ENCODE measurements around the gene ACTL7A. TPM values are rescaled to one million over a fixed set of nuclear protein-coding genes. Genes with fewer than 3 reads are reported as not detected.

The ACTL7A gene
- total RNA-seq (2016; rRNA removed; fragmentation: Illumina TruSeq; extraction: Trizol): not detected in 2 replicates
- total RNA-seq (2016; cell fraction: cytosol; rRNA removed; fragmentation: Illumina TruSeq; extraction: Trizol; ENCODE audit: low read depth): not detected in 2 replicates
- not detected in 2 replicates for total RNA-seq (2016; cell fraction: insoluble cytoplasmic fraction; rRNA removed; fragmentation: Illumina TruSeq; extraction: Trizol)
- not detected in 2 replicates for total RNA-seq (2016; cell fraction: membrane; rRNA removed; fragmentation: Illumina TruSeq; extraction: Trizol)
- not detected in 2 replicates for total RNA-seq (2016; cell fraction: nucleus; rRNA removed; fragmentation: Illumina TruSeq; extraction: Trizol)
- polyA plus RNA-seq (2011; rRNA removed): not detected in 2 replicates
- not detected in 2 replicates for polyA plus RNA-seq (2011; cell fraction: cytosol; rRNA removed)
- not detected in 2 replicates for polyA plus RNA-seq (2011; cell fraction: nucleus; rRNA removed)
- not detected in 2 replicates for polyA plus RNA-seq (2012)
- not detected in 2 replicates for polyA plus RNA-seq (2016; cell fraction: cytosol; fragmentation: Illumina TruSeq; extraction: Trizol; ENCODE audit: low read depth)
- polyA plus RNA-seq (2016; cell fraction: insoluble cytoplasmic fraction; fragmentation: Illumina TruSeq; extraction: Trizol; ENCODE audit: low read depth): not detected in 2 replicates
- not detected in 2 replicates for polyA plus RNA-seq (2016; cell fraction: membrane; fragmentation: Illumina TruSeq; extraction: Trizol; ENCODE audit: low read depth)
- polyA plus RNA-seq (2016; cell fraction: nucleus; fragmentation: Illumina TruSeq; extraction: Trizol; ENCODE audit: insufficient read depth, low read depth): not detected in 2 replicates
- not detected in 2 replicates for polyA minus RNA-seq (2011; rRNA and poly(A)+ RNA removed; ENCODE audit: low replicate concordance)
- not detected in 2 replicates for polyA minus RNA-seq (2011; cell fraction: cytosol; rRNA and poly(A)+ RNA removed)
- not detected in 2 replicates for polyA minus RNA-seq (2011; cell fraction: nucleus; rRNA and poly(A)+ RNA removed)
- Bru-seq, nascent RNA: not detected
- not detected for BruChase-seq, experiment 1, labeled RNA remaining after a 6-hour chase
- not detected for BruChase-seq, experiment 2, labeled RNA remaining after a 2-hour chase
- long read RNA-seq, experiment 1: 0 reads
- long read RNA-seq, experiment 2: 0 reads

- 92% methylated on average over 3 of the region's 3 CpGs for WGBS (ENCODE audit: low lambda C conversion rate)
- FAIRE-seq (no peak), ATAC-seq (no peak; the same call in 2 of the 3 replicates), DNase-seq (ENCODE audit: low spot score) (no peak)
- BruUV-seq (replicated peaks): no TSS peak
- ChIA-PET POLR2A (interaction anchor here (1.4 kb wide), 1 partner anchor 15 kb away, joined by 3 read pairs; no protein-coding TSS in a partner anchor), CTCF (ENCODE audit: low intra/inter-chr PET ratio, low total read pairs) (no interaction called here)
- no peak within 1 kb of the TSS for H3K9ac ChIP-seq (ENCODE audit: insufficient read depth, low read depth, low read length)
- H3K4me2 ChIP-seq (ENCODE audit: low read depth, low read length): no peak within 1 kb of the TSS
- no peaks in the 10 kb centered on the region for H3K27me3 ChIP-seq (ENCODE audit: control insufficient read depth in 1 of 2, insufficient read depth in 2 of 2, low read length in 2 of 2)
- H3K27ac ChIP-seq (ENCODE audit: extremely low read length, insufficient read depth, low read length): no peak within 1 kb of the TSS
- intact Hi-C loops (cut with micrococcal nuclease; ENCODE audit: unreplicated experiment): loop anchor here (10.0 kb wide), 1 partner anchor 87 kb away; no protein-coding TSS in a partner anchor
- H3K4me3 ChIP-seq (replicated peaks in 1 of 3; ENCODE audit: insufficient read depth in 1 of 3, low read depth in 2 of 3, low read length in 3 of 3): no peak within 1 kb of the TSS
- no peaks in the 10 kb centered on the region for H3K79me2 ChIP-seq (ENCODE audit: insufficient read depth, low read length)
- TF ChIP-seq ZBTB25 (CRISPR knock-in tag; IDR thresholded peaks at IDR 0.05): no peak
- peak; percentile 20; the same call in 1 of the 2 replicates for TF ChIP-seq CEBPB (IDR thresholded peaks at IDR 0.05; ENCODE audit: borderline replicate concordance, low read depth, low read length)
- TF ChIP-seq TBX3 (IDR thresholded peaks at IDR 0.05; ENCODE audit: borderline replicate concordance): no peak
- TF ChIP-seq ATF7 (IDR thresholded peaks at IDR 0.05): peak; percentile 68
- no peak for TF ChIP-seq ATF7 (CRISPR knock-in tag; IDR thresholded peaks at IDR 0.05)
- H3K9me3 ChIP-seq (ENCODE audit: low read length): no peaks in the 10 kb centered on the region
- H4K20me1 ChIP-seq (ENCODE audit: insufficient read depth, low read length): no peaks in the 10 kb centered on the region
- in situ Hi-C loops (cut with HindIII; ENCODE audit: extremely low pct_ligation_motif_present, low pct_unique_long_range_greater_than_20kb): no loop called here
- H3K4me1 ChIP-seq (ENCODE audit: insufficient read depth, low read length): peaks cover 43% of the 10 kb centered on the region
- no peak within 1 kb of the TSS for H2AFZ ChIP-seq (ENCODE audit: low read length)
- peaks cover 0 to 1% of the 10 kb centered on the region in 2 experiments; a peak in 1 of 5 replicates for H3K36me3 ChIP-seq (replicated peaks in 1 of 2; ENCODE audit: control insufficient read depth in 1 of 2, insufficient read depth in 2 of 2, low read length in 2 of 2)
Observed at GRCh38 chr9:108861997-108862396, at the start of gene ACTL7A. TSS of gene ACTL7A (plus strand) at chr9:108862266. CDS start at chr9:108862323, 57 bp downstream.

All from HepG2 (cell line).